HCT116 (cell line): Measurements from ENCODE around the gene MORN5. TPM values are rescaled to one million over a fixed set of nuclear protein-coding genes. Genes with fewer than 3 reads are reported as not detected.

ENCODE experiments used
- ATAC-seq: fragments of 200-7000 bp; cut with Tn5 transposase; 2 replicates; pipeline ENCODE4 v1.9.1; 2020; ENCODE audit warnings: mild to moderate bottlenecking, moderate library complexity
- BruUV-seq: library from RNA; stranded (reverse); fragments of 400-500 nt; replicated peaks from 2 replicates; lab custom pipeline; 2021; lab: Mats Ljungman, UMichigan
- CTCF ChIA-PET: fragments of 300-600 bp; sonication (Branson Sonifier 250); formaldehyde crosslinking; loops from one replicate; lab custom pipeline; 2021; ENCODE audit warnings: antibody characterized with exemption; lab: Charles Lee
- POLR2A ChIA-PET: fragments of 300-600, 350-600 bp; sonication (Branson Sonifier 250); formaldehyde crosslinking; loops from one replicate; lab custom pipeline; 2021; ENCODE audit warnings: antibody characterized with exemption; lab: Charles Lee
- RAD21 ChIA-PET, 2 experiments: fragments of 300-600 bp; sonication (Branson Sonifier 250); formaldehyde crosslinking; loops; one replicate each; lab custom pipeline; 2023; ENCODE audit warnings: low total read pairs in 2 of 2; ENCODE audit not compliant: uncharacterized antibody in 2 of 2, unreplicated experiment in 2 of 2, low non-redundant PET in 1 of 2; lab: Charles Lee
- DNase-seq: peaks from one replicate; pipeline ENCODE4 v3.0.0-alpha.2; 2010; ENCODE audit warnings: low read depth, low spot score
- H2AFZ ChIP-seq: fragments of 200-600 bp; shearing (Covaris generic), sonication (generic); 2 replicates; pipeline ENCODE4 v1.6.1; 2017; ENCODE audit warnings: low read depth, mixed run types, mixed read lengths, antibody characterized with exemption, low read length; ENCODE audit not compliant: poor library complexity, severe bottlenecking
- H3K27ac ChIP-seq: 2 replicates; pipeline ENCODE4 v1.5.1; 2012; ENCODE audit warnings: low read depth, low read length
- H3K27me3 ChIP-seq: fragments of 200-600 bp; sonication (generic); 2 replicates; pipeline ENCODE4 v1.6.1; 2016; ENCODE audit warnings: mixed run types, low read length, mixed read lengths; ENCODE audit not compliant: insufficient read depth
- H3K36me3 ChIP-seq, 2 experiments: fragments of 200-500 bp in 1 of 2; fragments of 200-600 bp in 1 of 2; sonication (Bioruptor generic) in 1 of 2; sonication (generic) in 1 of 2; 2 replicates each; pipeline versions ENCODE4 v1.5.1 to v1.6.1; 2014 to 2016; ENCODE audit warnings: low read length in 2 of 2, inconsistent platforms in 1 of 2, mixed read lengths in 1 of 2, mixed run types in 1 of 2; ENCODE audit not compliant: insufficient read depth in 2 of 2, control insufficient read depth in 1 of 2
- H3K4me1 ChIP-seq, 2 experiments: fragments of 200-600 bp in 1 of 2; sonication (generic) in 1 of 2; 2 replicates each; pipeline versions ENCODE4 v1.5.1 to v1.6.1; 2012 to 2017; ENCODE audit warnings: low read length in 2 of 2, inconsistent platforms in 1 of 2, mild to moderate bottlenecking in 1 of 2, mixed read lengths in 1 of 2, mixed run types in 1 of 2, moderate library complexity in 1 of 2; ENCODE audit not compliant: insufficient read depth in 2 of 2, control insufficient read depth in 1 of 2
- H3K4me2 ChIP-seq: fragments of 200-600 bp; sonication (generic); 2 replicates; pipeline ENCODE4 v1.6.1; 2017; ENCODE audit warnings: mixed run types, low read length, mixed read lengths
- H3K4me3 ChIP-seq, 2 experiments: fragments of 200-600 bp in 1 of 2; sonication (generic) in 1 of 2; replicated peaks in 1 of 2; 2 replicates each; pipeline ENCODE4 v1.5.1; 2011 to 2016; ENCODE audit warnings: low read length in 2 of 2, control low read depth in 1 of 2, low read depth in 1 of 2, mild to moderate bottlenecking in 1 of 2, mixed read lengths in 1 of 2, mixed run types in 1 of 2
- H3K79me2 ChIP-seq: fragments of 200-600 bp; sonication (generic); 2 replicates; pipeline ENCODE4 v1.6.1; 2017; ENCODE audit warnings: mild to moderate bottlenecking, mixed run types, low read length, moderate library complexity, mixed read lengths; ENCODE audit not compliant: insufficient read depth
- H3K9ac ChIP-seq: fragments of 200-600 bp; sonication (generic); 2 replicates; pipeline ENCODE4 v1.6.1; 2016; ENCODE audit warnings: low read length, mixed read lengths
- H3K9me2 ChIP-seq: fragments of 200-600 bp; sonication (generic), shearing (Covaris generic); 2 replicates; pipeline ENCODE4 v1.6.1; 2017; ENCODE audit warnings: mixed run types, mild to moderate bottlenecking, moderate library complexity; ENCODE audit not compliant: insufficient read depth
- H3K9me3 ChIP-seq, 2 experiments: fragments of 200-500 bp in 1 of 2; fragments of 200-600 bp in 1 of 2; sonication (Bioruptor generic) in 1 of 2; sonication (generic) in 1 of 2; 2 replicates each; pipeline ENCODE4 v1.6.1; 2014 to 2017; ENCODE audit warnings: low read length in 2 of 2, mixed read lengths in 2 of 2, inconsistent platforms in 1 of 2, low read depth in 1 of 2, mild to moderate bottlenecking in 1 of 2, mixed run types in 1 of 2, moderate library complexity in 1 of 2; ENCODE audit not compliant: control insufficient read depth in 1 of 2, insufficient read depth in 1 of 2
- H4K20me1 ChIP-seq: fragments of 200-600 bp; sonication (generic), shearing (Covaris generic); 2 replicates; pipeline ENCODE4 v1.6.1; 2017; ENCODE audit warnings: mixed run types, mild to moderate bottlenecking, moderate library complexity; ENCODE audit not compliant: insufficient read depth
- EGR1 ChIP-seq: IDR thresholded peaks from 2 replicates; pipeline ENCODE4 v1.6.1; 2012; ENCODE audit warnings: low read depth
- ELF1 ChIP-seq: IDR thresholded peaks from 2 replicates; pipeline ENCODE4 v1.6.1; 2012; ENCODE audit warnings: low read depth, borderline replicate concordance
- FOSL1 ChIP-seq: IDR thresholded peaks from 2 replicates; pipeline ENCODE4 v1.6.1; 2012; ENCODE audit warnings: low read depth
- POLR2A ChIP-seq: IDR thresholded peaks from 2 replicates; pipeline ENCODE4 v1.7.0; 2011; ENCODE audit warnings: borderline replicate concordance; ENCODE audit not compliant: insufficient read depth, insufficient read length; ENCODE audit errors: extremely low read depth
- POLR2AphosphoS5 ChIP-seq: IDR thresholded peaks from 2 replicates; pipeline ENCODE4 v1.6.1; 2011; ENCODE audit warnings: mild to moderate bottlenecking, low read depth, low read length, moderate library complexity
- RAD21 ChIP-seq: IDR thresholded peaks from 2 replicates; pipeline ENCODE4 v1.6.1; 2012; ENCODE audit warnings: low read depth, mild to moderate bottlenecking
- SIN3A ChIP-seq: IDR thresholded peaks from 2 replicates; pipeline ENCODE4 v1.6.1; 2012; ENCODE audit warnings: low read depth
- SP1 ChIP-seq: IDR thresholded peaks from 2 replicates; pipeline ENCODE4 v1.6.1; 2012; ENCODE audit warnings: low read depth
- SRF ChIP-seq: IDR thresholded peaks from 2 replicates; pipeline ENCODE4 v1.6.1; 2012; ENCODE audit warnings: low read depth
- TCF7L2 ChIP-seq: IDR thresholded peaks from 2 replicates; pipeline ENCODE4 v1.7.0; 2011; ENCODE audit warnings: borderline replicate concordance, inconsistent platforms; ENCODE audit not compliant: insufficient read depth, insufficient read length; ENCODE audit errors: extremely low read depth
- YY1 ChIP-seq: IDR thresholded peaks from 2 replicates; pipeline ENCODE4 v1.6.1; 2011; ENCODE audit warnings: low read length, low read depth, moderate library complexity, mild to moderate bottlenecking; ENCODE audit not compliant: insufficient replicate concordance; ENCODE audit errors: extremely low read depth
- intact Hi-C: fragments of 100-400 bp; cut with micrococcal nuclease; formaldehyde crosslinking; loops from 2 replicates; pipeline ENCODE4 v1.10.0; 2022
- total RNA-seq: library from RNA; stranded (reverse); gene quantifications from one replicate; pipeline ENCODE4 v1.2.1, GENCODE V29; 2021; ENCODE audit not compliant: unreplicated experiment
- TF ChIP-seq, protein P1 (sequence below): IDR thresholded peaks from 2 replicates; pipeline ENCODE4 v1.6.1; 2012
- TF ChIP-seq, protein P2 (sequence below): IDR thresholded peaks from 2 replicates; pipeline ENCODE4 v1.6.1; 2012; ENCODE audit warnings: low read depth
- TF ChIP-seq, protein P3 (sequence below): IDR thresholded peaks from 2 replicates; pipeline ENCODE4 v1.6.1; 2012
- TF ChIP-seq, protein P4 (sequence below), 3 experiments: fragments of 200-600 bp in 1 of 3; sonication (generic) in 1 of 3; IDR thresholded peaks in 2 of 3; conservative IDR thresholded peaks in 1 of 3; 2 replicates each; pipeline ENCODE4 v1.5.1; 2012 to 2017; ENCODE audit warnings: low read depth in 2 of 3, low read length in 2 of 3, antibody characterized with exemption in 1 of 3, borderline replicate concordance in 1 of 3, control low read depth in 1 of 3, mild to moderate bottlenecking in 1 of 3, mixed read lengths in 1 of 3, mixed run types in 1 of 3, moderate library complexity in 1 of 3; ENCODE audit not compliant: insufficient read depth in 1 of 3

MORN5 gene
- total RNA-seq, 1 experiment from 2014 or later = not detected

DNA sequence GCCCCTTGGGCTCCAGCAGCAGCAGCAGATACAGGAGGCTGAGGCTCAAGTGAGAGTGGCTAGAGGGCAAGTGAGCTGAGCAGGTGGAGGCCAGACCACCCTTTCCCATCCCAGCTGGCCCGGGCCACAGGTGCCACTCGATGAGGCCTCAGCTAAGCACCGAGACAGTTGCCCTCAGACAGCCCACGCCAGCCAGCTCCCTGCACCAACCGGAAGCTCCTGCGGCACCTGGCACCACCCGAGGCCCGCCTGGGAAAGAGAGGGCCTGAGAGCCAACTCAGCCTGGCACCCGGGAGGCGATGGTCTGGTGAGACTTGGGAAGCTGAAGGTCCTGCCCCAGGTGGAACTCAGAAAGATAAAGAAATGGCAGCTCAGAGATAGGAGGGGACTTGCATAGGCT, 38.3 kb upstream of the MORN5 start:
- Histone ChIP-seq H3K9me2 (no peaks in the 10 kb centered on the region), H3K4me2 (no peak overlapping the region), H3K27ac (no peak overlapping the region), H3K79me2 (no peaks in the 10 kb centered on the region), H2AFZ (no peak overlapping the region), H3K27me3 (no peaks in the 10 kb centered on the region), H3K9me3 (no peaks in the 10 kb centered on the region), H3K9ac (no peak overlapping the region), H3K36me3 (no peaks in the 10 kb centered on the region), H3K4me1 (peaks cover 0 to 12% of the 10 kb centered on the region in 2 experiments; a peak in 1 of 4 replicates), H4K20me1 (no peaks in the 10 kb centered on the region), H3K4me3 (no peak overlapping the region)
- TF ChIP-seq TCF7L2 (no peak), ELF1 (no peak), EGR1 (no peak), SIN3A (no peak), SRF (no peak), YY1 (no peak), RAD21 (no peak), POLR2A (no peak), FOSL1 (no peak), POLR2AphosphoS5 (no peak), SP1 (no peak)
- TF ChIP-seq, protein P1, sequence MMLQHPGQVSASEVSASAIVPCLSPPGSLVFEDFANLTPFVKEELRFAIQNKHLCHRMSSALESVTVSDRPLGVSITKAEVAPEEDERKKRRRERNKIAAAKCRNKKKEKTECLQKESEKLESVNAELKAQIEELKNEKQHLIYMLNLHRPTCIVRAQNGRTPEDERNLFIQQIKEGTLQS = no peak
- TF ChIP-seq, protein P2, sequence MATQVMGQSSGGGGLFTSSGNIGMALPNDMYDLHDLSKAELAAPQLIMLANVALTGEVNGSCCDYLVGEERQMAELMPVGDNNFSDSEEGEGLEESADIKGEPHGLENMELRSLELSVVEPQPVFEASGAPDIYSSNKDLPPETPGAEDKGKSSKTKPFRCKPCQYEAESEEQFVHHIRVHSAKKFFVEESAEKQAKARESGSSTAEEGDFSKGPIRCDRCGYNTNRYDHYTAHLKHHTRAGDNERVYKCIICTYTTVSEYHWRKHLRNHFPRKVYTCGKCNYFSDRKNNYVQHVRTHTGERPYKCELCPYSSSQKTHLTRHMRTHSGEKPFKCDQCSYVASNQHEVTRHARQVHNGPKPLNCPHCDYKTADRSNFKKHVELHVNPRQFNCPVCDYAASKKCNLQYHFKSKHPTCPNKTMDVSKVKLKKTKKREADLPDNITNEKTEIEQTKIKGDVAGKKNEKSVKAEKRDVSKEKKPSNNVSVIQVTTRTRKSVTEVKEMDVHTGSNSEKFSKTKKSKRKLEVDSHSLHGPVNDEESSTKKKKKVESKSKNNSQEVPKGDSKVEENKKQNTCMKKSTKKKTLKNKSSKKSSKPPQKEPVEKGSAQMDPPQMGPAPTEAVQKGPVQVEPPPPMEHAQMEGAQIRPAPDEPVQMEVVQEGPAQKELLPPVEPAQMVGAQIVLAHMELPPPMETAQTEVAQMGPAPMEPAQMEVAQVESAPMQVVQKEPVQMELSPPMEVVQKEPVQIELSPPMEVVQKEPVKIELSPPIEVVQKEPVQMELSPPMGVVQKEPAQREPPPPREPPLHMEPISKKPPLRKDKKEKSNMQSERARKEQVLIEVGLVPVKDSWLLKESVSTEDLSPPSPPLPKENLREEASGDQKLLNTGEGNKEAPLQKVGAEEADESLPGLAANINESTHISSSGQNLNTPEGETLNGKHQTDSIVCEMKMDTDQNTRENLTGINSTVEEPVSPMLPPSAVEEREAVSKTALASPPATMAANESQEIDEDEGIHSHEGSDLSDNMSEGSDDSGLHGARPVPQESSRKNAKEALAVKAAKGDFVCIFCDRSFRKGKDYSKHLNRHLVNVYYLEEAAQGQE = no peak
- TF ChIP-seq, protein P3, sequence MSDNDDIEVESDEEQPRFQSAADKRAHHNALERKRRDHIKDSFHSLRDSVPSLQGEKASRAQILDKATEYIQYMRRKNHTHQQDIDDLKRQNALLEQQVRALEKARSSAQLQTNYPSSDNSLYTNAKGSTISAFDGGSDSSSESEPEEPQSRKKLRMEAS = no peak
- TF ChIP-seq, protein P4, sequence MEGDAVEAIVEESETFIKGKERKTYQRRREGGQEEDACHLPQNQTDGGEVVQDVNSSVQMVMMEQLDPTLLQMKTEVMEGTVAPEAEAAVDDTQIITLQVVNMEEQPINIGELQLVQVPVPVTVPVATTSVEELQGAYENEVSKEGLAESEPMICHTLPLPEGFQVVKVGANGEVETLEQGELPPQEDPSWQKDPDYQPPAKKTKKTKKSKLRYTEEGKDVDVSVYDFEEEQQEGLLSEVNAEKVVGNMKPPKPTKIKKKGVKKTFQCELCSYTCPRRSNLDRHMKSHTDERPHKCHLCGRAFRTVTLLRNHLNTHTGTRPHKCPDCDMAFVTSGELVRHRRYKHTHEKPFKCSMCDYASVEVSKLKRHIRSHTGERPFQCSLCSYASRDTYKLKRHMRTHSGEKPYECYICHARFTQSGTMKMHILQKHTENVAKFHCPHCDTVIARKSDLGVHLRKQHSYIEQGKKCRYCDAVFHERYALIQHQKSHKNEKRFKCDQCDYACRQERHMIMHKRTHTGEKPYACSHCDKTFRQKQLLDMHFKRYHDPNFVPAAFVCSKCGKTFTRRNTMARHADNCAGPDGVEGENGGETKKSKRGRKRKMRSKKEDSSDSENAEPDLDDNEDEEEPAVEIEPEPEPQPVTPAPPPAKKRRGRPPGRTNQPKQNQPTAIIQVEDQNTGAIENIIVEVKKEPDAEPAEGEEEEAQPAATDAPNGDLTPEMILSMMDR (IDR thresholded peaks at IDR 0.05 in 2 of 3, conservative IDR thresholded peaks at IDR 0.05 in 1 of 3; ENCODE audit: borderline replicate concordance in 1 of 3, insufficient read depth in 1 of 3, low read depth in 2 of 3, low read length in 2 of 3) = no peak
- CTCF ChIA-PET = interaction anchor here (0.9 to 9.5 kb wide), 6 partner anchors 23 to 575 kb away, joined by 3 to 229 read pairs (median 4); no protein-coding TSS in a partner anchor
- no TSS peak for BruUV-seq
- POLR2A ChIA-PET = no interaction called here
- intact Hi-C loops = loop anchor here (10.0 kb wide), 1 partner anchor 1233 kb away; the partner anchor contains the start of gene CRB2
- ATAC-seq = no peak
- no peak for DNase-seq
- RAD21 ChIA-PET = interaction anchor here in 1 of 2 experiments (1.0 to 1.8 kb wide), 2 partner anchors 17 to 22 kb away, joined by 3 to 4 read pairs; no protein-coding TSS in a partner anchor
